HepG2 (cell line): ENCODE measurements around the gene SLC35B2. TPM values are rescaled to one million over a fixed set of nuclear protein-coding genes. Genes with fewer than 3 reads are reported as not detected.
A peak's percentile ranks its signal among the peaks of the same experiment; 100 is the strongest.

ENCODE experiments used
- ARID3A ChIP-seq: IDR thresholded peaks from 2 replicates; pipeline ENCODE4 v1.6.1; 2012; ENCODE audit warnings: low read depth, low read length, improper control_type of control experiment
- BRF2 ChIP-seq: sonication (generic); formaldehyde crosslinking; IDR thresholded peaks from 2 replicates; pipeline ENCODE4 v1.8.1; 2022; ENCODE audit warnings: mild to moderate bottlenecking, missing genetic modification reagents
- E2F5 ChIP-seq: sonication (generic); formaldehyde crosslinking; conservative IDR thresholded peaks from 2 replicates; pipeline ENCODE4 v1.4.0; 2020; ENCODE audit warnings: missing genetic modification reagents
- HDAC1 ChIP-seq: sonication (generic); formaldehyde crosslinking; IDR thresholded peaks from 2 replicates; pipeline ENCODE4 v1.5.1; 2020; ENCODE audit warnings: mild to moderate bottlenecking, missing genetic modification reagents
- HES4 ChIP-seq: sonication (generic); formaldehyde crosslinking; IDR thresholded peaks from 2 replicates; pipeline ENCODE4 v1.9.0; 2021; ENCODE audit warnings: mild to moderate bottlenecking, missing genetic modification reagents, borderline replicate concordance
- NBN ChIP-seq: fragments of 450-650 bp; conservative IDR thresholded peaks from 2 replicates; pipeline ENCODE4 v1.6.1; 2017
- PREB ChIP-seq: sonication (generic); formaldehyde crosslinking; IDR thresholded peaks from 2 replicates; pipeline ENCODE4 v1.4.0; 2020; ENCODE audit warnings: missing genetic modification reagents
- RAD51 ChIP-seq: fragments of 450-650 bp; IDR thresholded peaks from 2 replicates; pipeline ENCODE4 v1.6.1; 2016; ENCODE audit warnings: borderline replicate concordance
- RBAK ChIP-seq: sonication (generic); formaldehyde crosslinking; IDR thresholded peaks from 2 replicates; pipeline ENCODE4 v1.5.1; 2020; ENCODE audit warnings: mild to moderate bottlenecking, missing genetic modification reagents
- REL ChIP-seq: sonication (generic); formaldehyde crosslinking; conservative IDR thresholded peaks from 2 replicates; pipeline ENCODE4 v1.8.0; 2022; ENCODE audit warnings: mild to moderate bottlenecking, missing genetic modification reagents, moderate library complexity
- RFX3 ChIP-seq: IDR thresholded peaks from 2 replicates; pipeline ENCODE4 v1.6.1; 2016; ENCODE audit warnings: missing biosample characterization, missing genetic modification reagents
- TFE3 ChIP-seq: IDR thresholded peaks from 2 replicates; pipeline ENCODE4 v1.6.1; 2016
- WIZ ChIP-seq: sonication (generic); formaldehyde crosslinking; IDR thresholded peaks from 2 replicates; pipeline ENCODE4 v1.5.1; 2020; ENCODE audit warnings: mild to moderate bottlenecking, missing genetic modification reagents
- ZBTB21 ChIP-seq: sonication (generic); formaldehyde crosslinking; IDR thresholded peaks from 2 replicates; pipeline ENCODE4 v1.4.0; 2020; ENCODE audit warnings: missing genetic modification reagents
- ZBTB26 ChIP-seq: IDR thresholded peaks from 2 replicates; pipeline ENCODE4 v1.6.1; 2016; ENCODE audit warnings: missing compliant biosample characterization, missing genetic modification reagents, borderline replicate concordance
- ZNF264 ChIP-seq: sonication (generic); formaldehyde crosslinking; IDR thresholded peaks from 2 replicates; pipeline ENCODE4 v1.4.0; 2020; ENCODE audit warnings: missing genetic modification reagents
- ZNF33A ChIP-seq: sonication (generic); formaldehyde crosslinking; IDR thresholded peaks from 2 replicates; pipeline ENCODE4 v1.5.1; 2020; ENCODE audit warnings: missing genetic modification reagents, mild to moderate bottlenecking, moderate library complexity, borderline replicate concordance
- ZNF629 ChIP-seq: sonication (generic); formaldehyde crosslinking; conservative IDR thresholded peaks from 2 replicates; pipeline ENCODE4 v1.5.0; 2020; ENCODE audit warnings: missing genetic modification reagents
- ZNF639 ChIP-seq: conservative IDR thresholded peaks from 2 replicates; pipeline ENCODE4 v1.6.1; 2018; ENCODE audit warnings: missing genetic modification reagents
- polyA plus RNA-seq, 8 experiments: library from polyadenylated mRNA; depleted of rRNA in 3 of 8; stranded (reverse) in 7 of 8; unstranded in 1 of 8; fragments of >200 nt; fragmentation: Illumina TruSeq in 4 of 8; extraction: Trizol in 4 of 8; gene quantifications; 2 replicates each; pipeline versions ENCODE4 v1.2.1 to v1.2.3, GENCODE V29; 2011 to 2016; ENCODE audit warnings: low read depth in 4 of 8, missing spikeins in 1 of 8, mixed read lengths in 1 of 8; ENCODE audit not compliant: insufficient read depth in 1 of 8
- total RNA-seq, 5 experiments: library from RNA; depleted of rRNA; stranded (reverse); fragments of >200 nt; fragmentation: Illumina TruSeq; extraction: Trizol; gene quantifications; 2 replicates each; pipeline ENCODE4 v1.2.3, GENCODE V29; 2016; ENCODE audit warnings: low read depth in 1 of 5

Gene SLC35B2
- total and polyA plus RNA-seq, 2 of the 13 experiments (the other 11 are each of a cell fraction or from before 2014, with no cell fraction given): 61.1 to 148 TPM

- TF ChIP-seq HES4 (CRISPR knock-in tag): no peak
- TF ChIP-seq REL (CRISPR knock-in tag): 0 out of 2 replicates have a peak, but pooled peaks have one; percentile 53
- no peak for TF ChIP-seq RBAK (CRISPR knock-in tag)
- TF ChIP-seq ARID3A: no peak
- no peak for TF ChIP-seq RAD51
- no peak for TF ChIP-seq WIZ (CRISPR knock-in tag)
- TF ChIP-seq ZNF264 (CRISPR knock-in tag): peak; percentile 62
- 0 out of 2 replicates have a peak, but pooled peaks have one; percentile 26 for TF ChIP-seq PREB (CRISPR knock-in tag)
- no peak for TF ChIP-seq BRF2 (CRISPR knock-in tag)
- TF ChIP-seq ZNF629: no peak; the same call in 1 of the 2 replicates
- TF ChIP-seq HDAC1 (CRISPR knock-in tag): peak; percentile 85
- no peak for TF ChIP-seq NBN
- no peak for TF ChIP-seq RFX3 (CRISPR knock-in tag)
- TF ChIP-seq ZNF33A (CRISPR knock-in tag): no peak
- TF ChIP-seq ZNF639: 0 out of 2 replicates have a peak, but pooled peaks have one; percentile 62
- TF ChIP-seq ZBTB26 (CRISPR knock-in tag): peak; percentile 36; the same call in 1 of the 2 replicates
- no peak for TF ChIP-seq ZBTB21 (CRISPR knock-in tag)
- TF ChIP-seq TFE3 (CRISPR knock-in tag): peak; percentile 70; the same call in 1 of the 2 replicates
- 0 out of 2 replicates have a peak, but pooled peaks have one; percentile 4 for TF ChIP-seq E2F5
Observed at GRCh38 chr6:44219053-44219814, 38.1 kb downstream of the SLC35B2 start (continued).
